ENCODE results near the gene PIR. TPM values are rescaled to one million over a fixed set of nuclear protein-coding genes. Genes with fewer than 3 reads are reported as not detected.

PIR gene
- total and polyA plus RNA-seq, 4 donors, result 8.3 to 29.1 (median 13.4) TPM

GRCh38 chrX:15492469-15492868, 664 bp downstream of the PIR start:
- 66 to 92% methylated on average over 5 of the region's 5 CpGs for WGBS, 2 donors
- DNase-seq, result no peak
- H3K36me3 ChIP-seq (ENCODE audit: control insufficient read depth in 4 of 4, insufficient read depth in 4 of 4, low read length in 4 of 4), result peaks cover 0 to 2% (median 0%) of the 10 kb centered on the region in 4 donors
- no peak overlapping the region for H3K9ac ChIP-seq (ENCODE audit: insufficient read depth in 1 of 2, low read length in 2 of 2)
- peaks cover 0 to 69% (median 37%) of the 10 kb centered on the region in 3 donors for H3K27me3 ChIP-seq (ENCODE audit: control insufficient read depth in 3 of 3, insufficient read depth in 3 of 3, low read length in 2 of 3)
- peaks cover 0 to 6% (median 3%) of the 10 kb centered on the region in 5 donors for H3K4me1 ChIP-seq (ENCODE audit: control insufficient read depth in 5 of 5, insufficient read depth in 5 of 5, low read length in 5 of 5)
- H3K9me3 ChIP-seq (ENCODE audit: control insufficient read depth in 4 of 4, insufficient read depth in 3 of 4, low read length in 3 of 4), result no peaks in the 10 kb centered on the region
- TF ChIP-seq CTCF (IDR thresholded peaks at IDR 0.05; ENCODE audit: control extremely low read depth, extremely low read depth), result no peak
- peak overlapping the region; percentile 16 for H3K4me3 ChIP-seq
- no peak for ATAC-seq (ENCODE audit: insufficient read depth, low FRiP score)
- H3K27ac ChIP-seq (ENCODE audit: low read depth in 1 of 2, low read length in 1 of 2), result peak overlapping the region in 1 of 2 donors; percentile 69

GRCh38 chrX:15483891-15484290, 9.2 kb downstream of the PIR start:
- no peak for TF ChIP-seq CTCF (IDR thresholded peaks at IDR 0.05; ENCODE audit: control extremely low read depth, extremely low read depth)
- Histone ChIP-seq H3K4me3 (no peak overlapping the region), H3K9me3 (ENCODE audit: control insufficient read depth in 4 of 4, insufficient read depth in 3 of 4, low read length in 3 of 4) (no peaks in the 10 kb centered on the region), H3K9ac (ENCODE audit: insufficient read depth in 1 of 2, low read length in 2 of 2) (no peak overlapping the region), H3K36me3 (ENCODE audit: control insufficient read depth in 4 of 4, insufficient read depth in 4 of 4, low read length in 4 of 4) (no peaks in the 10 kb centered on the region), H3K4me1 (ENCODE audit: control insufficient read depth in 5 of 5, insufficient read depth in 5 of 5, low read length in 5 of 5) (no peaks in the 10 kb centered on the region), H3K27ac (ENCODE audit: low read depth in 1 of 2, low read length in 1 of 2) (no peak overlapping the region), H3K27me3 (ENCODE audit: control insufficient read depth in 3 of 3, insufficient read depth in 3 of 3, low read length in 2 of 3) (peaks cover 0 to 50% (median 28%) of the 10 kb centered on the region in 3 donors)
- no peak for DNase-seq
- WGBS, 2 donors, result 85 to 90% methylated on average over 1 to 2 of the region's 2 CpGs
- ATAC-seq (ENCODE audit: insufficient read depth, low FRiP score), result no peak

- 67 to 95% methylated on average over 4 of the region's 4 CpGs for WGBS, 2 donors
- no peak for ATAC-seq (ENCODE audit: insufficient read depth, low FRiP score)
- Histone ChIP-seq H3K9me3 (ENCODE audit: control insufficient read depth in 4 of 4, insufficient read depth in 3 of 4, low read length in 3 of 4) (no peaks in the 10 kb centered on the region), H3K36me3 (ENCODE audit: control insufficient read depth in 4 of 4, insufficient read depth in 4 of 4, low read length in 4 of 4) (no peaks in the 10 kb centered on the region), H3K27ac (ENCODE audit: low read depth in 1 of 2, low read length in 1 of 2) (no peak overlapping the region), H3K27me3 (ENCODE audit: control insufficient read depth in 3 of 3, insufficient read depth in 3 of 3, low read length in 2 of 3) (peaks cover 0 to 40% (median 34%) of the 10 kb centered on the region in 3 donors), H3K9ac (ENCODE audit: insufficient read depth in 1 of 2, low read length in 2 of 2) (no peak overlapping the region), H3K4me1 (ENCODE audit: control insufficient read depth in 5 of 5, insufficient read depth in 5 of 5, low read length in 5 of 5) (peaks cover 0 to 8% (median 0%) of the 10 kb centered on the region in 5 donors), H3K4me3 (no peak overlapping the region)
- no peak for DNase-seq
- TF ChIP-seq CTCF (IDR thresholded peaks at IDR 0.05; ENCODE audit: control extremely low read depth, extremely low read depth), result no peak
Observed at GRCh38 chrX:15475486-15475885, 17.6 kb downstream of the PIR start.

- Histone ChIP-seq H3K4me3 (no peak overlapping the region), H3K4me1 (ENCODE audit: control insufficient read depth in 5 of 5, insufficient read depth in 5 of 5, low read length in 5 of 5) (peaks cover 0 to 8% (median 0%) of the 10 kb centered on the region in 5 donors), H3K36me3 (ENCODE audit: control insufficient read depth in 4 of 4, insufficient read depth in 4 of 4, low read length in 4 of 4) (no peaks in the 10 kb centered on the region), H3K9ac (ENCODE audit: insufficient read depth in 1 of 2, low read length in 2 of 2) (no peak overlapping the region), H3K27ac (ENCODE audit: low read depth in 1 of 2, low read length in 1 of 2) (no peak overlapping the region), H3K9me3 (ENCODE audit: control insufficient read depth in 4 of 4, insufficient read depth in 3 of 4, low read length in 3 of 4) (no peaks in the 10 kb centered on the region), H3K27me3 (ENCODE audit: control insufficient read depth in 3 of 3, insufficient read depth in 3 of 3, low read length in 2 of 3) (peaks cover 0 to 40% (median 30%) of the 10 kb centered on the region in 3 donors)
- DNase-seq, result no peak
- TF ChIP-seq CTCF (IDR thresholded peaks at IDR 0.05; ENCODE audit: control extremely low read depth, extremely low read depth), result no peak
- ATAC-seq (ENCODE audit: insufficient read depth, low FRiP score), result no peak
- WGBS, 2 donors, result 69 to 94% methylated on average over 5 of the region's 5 CpGs
Observed at GRCh38 chrX:15475021-15475420, 18.1 kb downstream of the PIR start.

Data from lung (tissue), 12 donors.